GM19238 (cell line): Measurements from ENCODE around the gene HIPK2.

ENCODE experiments used
- DNase-seq: peaks from one replicate; pipeline ENCODE4 v3.0.0; 2011; ENCODE audit warnings: low spot score; ENCODE audit not compliant: insufficient read length

The HIPK2 gene

GRCh38 chr7:139753081-139753692 is 24.6 kb downstream of the HIPK2 start:
- DNase-seq: no peak

- DNase-seq: no peak
Observed at GRCh38 chr7:139752604-139753003, 25.2 kb downstream of the HIPK2 start.

- DNase-seq: no peak
Observed at GRCh38 chr7:139752148-139752547, 25.6 kb downstream of the HIPK2 start.

- DNase-seq: no peak
Observed at GRCh38 chr7:139750459-139751095, 27.2 kb downstream of the HIPK2 start.

GRCh38 chr7:139749545-139749944 is 28.3 kb downstream of the HIPK2 start:
- DNase-seq: no peak

GRCh38 chr7:139748941-139749340 is 28.9 kb downstream of the HIPK2 start:
- DNase-seq: no peak

GRCh38 chr7:139748373-139748765 is 29.4 kb downstream of the HIPK2 start:
- DNase-seq: no peak

GRCh38 chr7:139747662-139748372 is 30.0 kb downstream of the HIPK2 start:
- DNase-seq: no peak

GRCh38 chr7:139746652-139747051 is 31.1 kb downstream of the HIPK2 start:
- no peak for DNase-seq

- no peak for DNase-seq
Observed at GRCh38 chr7:139745678-139746143, 32.1 kb downstream of the HIPK2 start.

GRCh38 chr7:139744768-139745677 is 32.8 kb downstream of the HIPK2 start:
- DNase-seq: no peak

GRCh38 chr7:139743967-139744767 is 33.6 kb downstream of the HIPK2 start:
- no peak for DNase-seq

- no peak for DNase-seq
Observed at GRCh38 chr7:139743267-139743966, 34.4 kb downstream of the HIPK2 start.

- DNase-seq: no peak
Observed at GRCh38 chr7:139741789-139742344, 35.9 kb downstream of the HIPK2 start.

GRCh38 chr7:139741239-139741638 is 36.6 kb downstream of the HIPK2 start:
- no peak for DNase-seq

- no peak for DNase-seq
Observed at GRCh38 chr7:139739863-139740597, 37.8 kb downstream of the HIPK2 start.

- DNase-seq: no peak
Observed at GRCh38 chr7:139738772-139739171, 39.0 kb downstream of the HIPK2 start.

GRCh38 chr7:139738101-139738489 is 39.7 kb downstream of the HIPK2 start:
- DNase-seq: no peak
